ENCODE data around the gene WWOX. TPM values are rescaled to one million over a fixed set of nuclear protein-coding genes. Genes with fewer than 3 reads are reported as not detected.
"Not testable (repeated sequence)": the region's sequence is repeated elsewhere in the genome, so short reads cannot be mapped to it uniquely, and the experiment has no call there.

WWOX gene
- 24.2 and 92.8 TPM in 2 replicates for total RNA-seq (ENCODE audit: low replicate concordance)

DNA sequence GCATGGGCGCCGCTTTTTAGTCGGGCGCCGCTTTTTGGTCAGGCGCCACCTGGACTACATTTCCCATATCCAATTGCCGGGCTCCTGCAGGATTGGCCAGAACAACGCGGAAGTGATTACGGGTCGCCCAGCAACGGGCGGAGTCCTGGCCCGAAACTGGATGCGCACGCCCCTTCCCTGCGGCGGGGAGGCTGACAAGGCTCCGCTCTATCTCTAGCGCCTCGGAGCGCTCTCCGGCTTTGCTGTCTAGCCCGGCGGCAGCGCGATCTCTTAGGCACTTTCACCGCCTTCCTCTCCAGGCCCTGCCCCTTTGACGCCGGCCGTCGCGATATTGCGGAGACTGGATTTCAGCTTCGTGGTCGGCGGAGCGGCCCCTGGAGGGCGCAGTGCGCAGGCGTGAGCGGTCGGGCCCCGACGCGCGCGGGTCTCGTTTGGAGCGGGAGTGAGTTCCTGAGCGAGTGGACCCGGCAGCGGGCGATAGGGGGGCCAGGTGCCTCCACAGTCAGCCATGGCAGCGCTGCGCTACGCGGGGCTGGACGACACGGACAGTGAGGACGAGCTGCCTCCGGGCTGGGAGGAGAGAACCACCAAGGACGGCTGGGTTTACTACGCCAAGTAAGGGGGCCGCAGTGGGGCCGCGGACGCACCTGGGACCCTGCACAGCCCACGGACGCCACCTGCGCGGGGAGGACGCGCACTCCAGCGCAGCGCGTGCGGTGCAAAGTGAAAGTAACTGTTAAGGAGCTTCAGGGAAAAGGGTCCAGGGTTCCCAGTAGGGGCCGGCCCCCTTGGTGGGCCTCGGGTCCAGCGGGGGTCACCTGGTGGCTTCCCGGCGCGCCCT lies at the start of gene WWOX:
Gene WWOX, plus strand, starts transcription at position 384 of the 841 bp plus-strand sequence.
- DNase-seq (ENCODE audit: low read depth) = peak; percentile 98
- TF ChIP-seq, protein P1, sequence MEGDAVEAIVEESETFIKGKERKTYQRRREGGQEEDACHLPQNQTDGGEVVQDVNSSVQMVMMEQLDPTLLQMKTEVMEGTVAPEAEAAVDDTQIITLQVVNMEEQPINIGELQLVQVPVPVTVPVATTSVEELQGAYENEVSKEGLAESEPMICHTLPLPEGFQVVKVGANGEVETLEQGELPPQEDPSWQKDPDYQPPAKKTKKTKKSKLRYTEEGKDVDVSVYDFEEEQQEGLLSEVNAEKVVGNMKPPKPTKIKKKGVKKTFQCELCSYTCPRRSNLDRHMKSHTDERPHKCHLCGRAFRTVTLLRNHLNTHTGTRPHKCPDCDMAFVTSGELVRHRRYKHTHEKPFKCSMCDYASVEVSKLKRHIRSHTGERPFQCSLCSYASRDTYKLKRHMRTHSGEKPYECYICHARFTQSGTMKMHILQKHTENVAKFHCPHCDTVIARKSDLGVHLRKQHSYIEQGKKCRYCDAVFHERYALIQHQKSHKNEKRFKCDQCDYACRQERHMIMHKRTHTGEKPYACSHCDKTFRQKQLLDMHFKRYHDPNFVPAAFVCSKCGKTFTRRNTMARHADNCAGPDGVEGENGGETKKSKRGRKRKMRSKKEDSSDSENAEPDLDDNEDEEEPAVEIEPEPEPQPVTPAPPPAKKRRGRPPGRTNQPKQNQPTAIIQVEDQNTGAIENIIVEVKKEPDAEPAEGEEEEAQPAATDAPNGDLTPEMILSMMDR (IDR thresholded peaks at IDR 0.05; ENCODE audit: insufficient read depth, low read length) = peak; percentile 19
- H3K4me3 ChIP-seq (ENCODE audit: low read depth, low read length) = peak within 1 kb of the TSS; percentile 98

DNA sequence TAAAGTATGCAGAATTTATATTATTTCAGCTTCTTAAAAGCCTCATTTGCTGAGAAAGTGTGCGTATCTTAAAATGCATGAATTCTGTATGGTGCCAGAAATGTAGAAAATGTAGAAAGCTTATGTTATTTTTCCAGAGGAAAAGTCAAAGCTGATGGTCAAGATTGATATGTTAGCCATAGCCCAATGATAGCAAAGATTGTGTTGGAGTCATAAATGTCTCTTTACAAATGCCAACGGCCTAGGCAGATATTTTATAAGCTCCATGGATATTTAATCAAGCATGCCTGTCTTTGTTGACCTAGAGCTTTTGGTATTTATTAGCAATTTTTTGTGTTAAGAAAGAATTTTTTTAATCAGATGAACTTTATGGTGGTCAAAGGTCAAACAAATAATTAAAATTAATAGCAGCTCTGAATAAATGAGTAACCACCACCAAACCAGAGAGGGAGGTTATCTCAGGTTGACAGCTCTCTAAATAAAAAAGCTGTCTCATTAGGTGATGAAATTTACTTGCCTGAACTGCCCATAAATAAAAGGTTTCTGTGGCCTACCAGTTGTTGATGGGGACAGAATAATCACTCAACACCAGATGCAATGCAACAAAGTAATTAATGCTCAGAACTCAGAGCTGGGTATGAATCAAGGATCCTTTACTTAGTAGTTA lies 48.6 kb upstream of the WWOX start:
- no peak overlapping the region for H3K4me3 ChIP-seq (ENCODE audit: low read depth, low read length)
- DNase-seq (ENCODE audit: low read depth) = no peak
- TF ChIP-seq, protein P1 (IDR thresholded peaks at IDR 0.05; ENCODE audit: insufficient read depth, low read length) = no peak

DNA sequence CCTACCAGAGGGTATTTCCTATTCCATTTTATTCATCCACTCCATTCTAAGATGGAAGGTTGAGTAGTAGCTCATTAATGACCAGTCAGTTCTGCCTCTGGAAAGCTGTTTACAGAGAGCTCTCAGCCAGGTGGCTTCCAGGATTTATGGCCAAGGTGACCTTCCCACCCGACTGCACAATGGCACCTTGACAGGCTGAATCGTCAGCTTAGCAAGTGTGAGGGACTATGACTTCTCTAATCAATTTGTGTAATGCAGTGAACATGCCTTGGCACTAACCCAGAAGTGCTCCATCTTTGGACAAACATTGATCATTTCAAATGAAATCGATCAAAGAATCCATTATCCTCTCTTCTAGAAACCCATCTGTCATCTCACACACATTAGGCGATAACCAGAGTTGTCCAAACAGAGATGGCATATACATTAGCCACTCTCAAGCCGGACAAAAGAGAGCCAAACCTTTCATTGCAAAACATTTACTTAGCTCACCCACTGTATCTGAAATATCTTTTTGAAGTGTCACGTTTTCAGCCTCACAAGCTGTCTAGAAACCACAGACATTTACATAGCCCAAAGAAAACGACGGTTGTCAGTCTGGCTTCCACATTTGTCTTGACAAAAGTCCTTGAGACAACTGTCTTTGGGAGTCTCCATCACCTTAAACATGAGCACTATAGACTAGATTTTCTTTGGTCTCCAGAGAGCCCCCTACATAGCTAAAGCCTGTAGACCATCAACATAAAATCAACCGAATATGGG lies 41.5 kb upstream of the WWOX start:
- no peak overlapping the region for H3K4me3 ChIP-seq (ENCODE audit: low read depth, low read length)
- TF ChIP-seq, protein P1 (IDR thresholded peaks at IDR 0.05; ENCODE audit: insufficient read depth, low read length) = no peak
- DNase-seq (ENCODE audit: low read depth) = no peak

DNA sequence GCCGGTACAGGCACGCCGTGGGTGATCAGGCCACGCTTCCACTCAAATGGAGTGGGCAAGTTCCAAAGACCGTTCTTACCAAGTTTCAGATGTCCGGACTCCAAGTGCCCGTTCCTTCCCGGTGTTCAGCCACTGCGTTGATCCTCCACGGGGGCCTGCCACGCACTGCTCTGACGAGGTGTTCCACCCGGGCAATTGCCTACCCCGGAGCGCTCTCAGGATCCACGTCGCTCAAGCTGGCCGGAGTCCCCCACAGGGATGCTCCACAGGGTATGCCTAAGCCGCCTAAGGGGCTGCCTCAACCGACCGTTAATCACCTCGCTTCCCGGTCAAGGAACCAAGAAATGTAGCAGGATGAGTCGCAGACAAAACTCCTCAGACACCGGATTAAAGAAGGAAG lies 39.6 kb upstream of the WWOX start:
- H3K4me3 ChIP-seq (ENCODE audit: low read depth, low read length); DNase-seq (ENCODE audit: low read depth): not testable (repeated sequence)

DNA sequence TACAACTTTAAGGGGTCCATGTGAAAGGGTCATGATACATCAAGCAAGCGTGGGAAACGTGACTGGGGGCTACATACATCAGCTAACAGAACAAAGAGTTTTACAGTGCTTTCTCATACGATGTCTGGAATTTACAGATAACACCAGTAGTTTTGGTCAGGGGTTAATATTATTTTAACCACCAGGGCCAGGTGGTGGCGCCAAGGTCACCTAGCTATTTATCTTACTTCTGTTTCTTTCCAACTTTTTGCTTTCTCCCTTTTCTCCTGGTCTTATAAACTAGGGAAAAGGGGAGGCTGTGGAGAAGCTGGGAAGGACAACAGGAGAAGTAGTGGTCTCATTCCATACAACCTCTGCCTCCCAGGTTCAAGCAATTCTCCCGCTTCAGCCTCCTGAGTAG lies 39.2 kb upstream of the WWOX start:
- no peak overlapping the region for H3K4me3 ChIP-seq (ENCODE audit: low read depth, low read length)
- DNase-seq (ENCODE audit: low read depth) = no peak
- TF ChIP-seq, protein P1 (IDR thresholded peaks at IDR 0.05; ENCODE audit: insufficient read depth, low read length) = no peak

DNA sequence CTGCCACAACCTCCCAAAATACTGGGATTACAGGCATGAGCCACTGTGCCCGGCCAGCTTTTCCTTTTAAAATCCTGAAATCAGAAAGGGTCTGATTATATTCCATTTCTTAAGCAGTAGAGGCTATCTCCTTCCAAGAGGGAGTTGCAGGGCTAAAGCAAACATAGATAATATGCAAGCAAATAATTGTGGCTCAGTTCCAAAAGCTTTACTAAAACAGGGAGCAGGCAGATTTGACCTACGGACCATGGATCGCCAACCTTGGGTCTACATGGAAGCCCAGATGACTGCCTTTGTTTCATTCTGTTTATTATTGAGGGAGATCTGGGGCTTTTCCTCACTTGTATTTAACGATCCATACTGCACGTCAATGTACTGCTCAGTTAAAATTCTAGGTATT lies 38.6 kb upstream of the WWOX start:
- H3K4me3 ChIP-seq (ENCODE audit: low read depth, low read length) = no peak overlapping the region
- no peak for DNase-seq (ENCODE audit: low read depth)
- TF ChIP-seq, protein P1 (IDR thresholded peaks at IDR 0.05; ENCODE audit: insufficient read depth, low read length) = no peak

DNA sequence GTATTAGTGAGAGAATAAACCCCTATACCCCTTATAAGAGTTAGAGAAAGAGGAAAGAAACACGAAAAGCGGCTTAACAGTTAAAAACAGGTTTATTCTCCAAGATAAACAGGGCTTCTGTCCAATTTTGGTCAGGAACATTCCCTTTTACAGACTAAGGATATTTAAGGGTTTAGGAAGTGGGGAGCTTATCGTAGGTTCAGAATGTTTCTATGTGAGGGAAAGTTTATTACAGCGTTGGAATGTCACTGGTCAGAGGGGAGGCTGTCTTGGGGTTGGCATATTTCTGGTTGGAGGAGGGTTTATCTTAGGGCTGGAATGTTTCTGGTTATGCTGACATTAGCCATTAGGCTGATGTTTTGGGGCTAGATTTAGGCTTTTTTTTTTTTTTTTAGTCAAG lies 34.1 kb upstream of the WWOX start:
- TF ChIP-seq, protein P1 (IDR thresholded peaks at IDR 0.05; ENCODE audit: insufficient read depth, low read length) = no peak
- H3K4me3 ChIP-seq (ENCODE audit: low read depth, low read length) = no peak overlapping the region
- DNase-seq (ENCODE audit: low read depth) = no peak
